Measurements from ENCODE around the gene AARS2.

DNA sequence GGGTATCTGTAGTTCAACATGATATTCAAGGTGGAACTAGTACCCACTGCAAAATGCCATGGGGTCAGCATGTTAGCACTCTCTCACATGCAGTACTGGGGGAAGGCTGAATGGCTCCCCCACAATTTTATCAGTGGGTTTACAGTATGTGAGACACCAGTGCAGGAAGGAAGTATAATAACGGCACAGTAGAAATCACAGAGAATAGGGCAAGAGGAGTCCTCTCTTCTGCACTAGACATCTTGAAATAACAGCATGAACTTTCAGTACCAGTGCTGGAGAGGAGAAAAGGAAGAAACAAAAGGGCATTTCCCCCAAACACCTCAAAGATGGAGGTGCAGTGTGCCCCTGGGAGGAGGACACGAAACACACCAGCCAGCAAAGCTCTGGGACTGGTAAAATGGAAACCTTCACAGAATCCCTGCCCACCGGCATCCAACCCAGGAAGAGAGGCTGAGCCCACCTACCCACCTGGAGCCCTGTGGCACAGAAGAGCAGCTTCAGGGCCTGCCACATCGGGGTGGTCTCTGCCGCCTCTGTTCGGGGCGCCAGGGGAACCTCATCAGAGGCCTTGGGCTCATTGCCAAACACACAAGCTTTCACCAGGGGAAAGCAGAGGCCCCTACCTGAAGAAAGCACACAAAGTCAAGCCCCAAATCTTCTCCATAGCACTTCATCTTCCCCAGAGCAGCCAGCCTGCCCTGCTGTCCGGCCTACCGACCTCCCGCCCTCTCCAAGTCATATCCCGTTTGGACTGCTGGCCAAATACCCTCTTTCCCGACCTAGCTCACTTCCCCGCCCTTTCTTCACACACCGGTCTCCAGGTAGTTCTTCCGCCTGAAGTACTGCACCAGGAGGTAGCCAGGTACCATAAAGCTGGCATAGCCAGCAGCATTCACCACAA lies 57.0 kb downstream of the AARS2 start:
- TF ChIP-seq CTCF (IDR thresholded peaks at IDR 0.05), result no peak
- no peak for TF ChIP-seq POLR2A (IDR thresholded peaks at IDR 0.05)

Measured in adrenal gland (tissue), 5 donors.